Epithelial cell of proximal tubule (primary cell): ENCODE results near the gene SERPINA10. TPM values are rescaled to one million over a fixed set of nuclear protein-coding genes. Genes with fewer than 3 reads are reported as not detected.

Source experiments
- DNase-seq: peaks from one replicate; pipeline ENCODE4 v3.0.0-alpha.2; 2011; ENCODE audit warnings: low read depth
- H3K4me3 ChIP-seq: 2 replicates; pipeline ENCODE4 v1.5.1; 2011; ENCODE audit warnings: low read depth, mild to moderate bottlenecking, low read length
- CTCF ChIP-seq: conservative IDR thresholded peaks from 2 replicates; pipeline ENCODE4 v1.5.1; 2012; ENCODE audit warnings: low read depth, mild to moderate bottlenecking, low read length
- total RNA-seq: library from RNA; depleted of rRNA; stranded (reverse); fragments of >200 nt; gene quantifications from 2 replicates; pipeline ENCODE4 v1.2.3, GENCODE V29; 2015

Gene SERPINA10
- total RNA-seq, 1 donor from 2014 or later: not detected

GRCh38 chr14:94314890-94315289, 21.8 kb upstream of the SERPINA10 start:
- DNase-seq: no peak
- no peak overlapping the region for H3K4me3 ChIP-seq
- no peak for TF ChIP-seq CTCF

- H3K4me3 ChIP-seq: no peak overlapping the region
- no peak for TF ChIP-seq CTCF
- DNase-seq: no peak
Observed at GRCh38 chr14:94313991-94314655, 21.1 kb upstream of the SERPINA10 start.

DNA sequence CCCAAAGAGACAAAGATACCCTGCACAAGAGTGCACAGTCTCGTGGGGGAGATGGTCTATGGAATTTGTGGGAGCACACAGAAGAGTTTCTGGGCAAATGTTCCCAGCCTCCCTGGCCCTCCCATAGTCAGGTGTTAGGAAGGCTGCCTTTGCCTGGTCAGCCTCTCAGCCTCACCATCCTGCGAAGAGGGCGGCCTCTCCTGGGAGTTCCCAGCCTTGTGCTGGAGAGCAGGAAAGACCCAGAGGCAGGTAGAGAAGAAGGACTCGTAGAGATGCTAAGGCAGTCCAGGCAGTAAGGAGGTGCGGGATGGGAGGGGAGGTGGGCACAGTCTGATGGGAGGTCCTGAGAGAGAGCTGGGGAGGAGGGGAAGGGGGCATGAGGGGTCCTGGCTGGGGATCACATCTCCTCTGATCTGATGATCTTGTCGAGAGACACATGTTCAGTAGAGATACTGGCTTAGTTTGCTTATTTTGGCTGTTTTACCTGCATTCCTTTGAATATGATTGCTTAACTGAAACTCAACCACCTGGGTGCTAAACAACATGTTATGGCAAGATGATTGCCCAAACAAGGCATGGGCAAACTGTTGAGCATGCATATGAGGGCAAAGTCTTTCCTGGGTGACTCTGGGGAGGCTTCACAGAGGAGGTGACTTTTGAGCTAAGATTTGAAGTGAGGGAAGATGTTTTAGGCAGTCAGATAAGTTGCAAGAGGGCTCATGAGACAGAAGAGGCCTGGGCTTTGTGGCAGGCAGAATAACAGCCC, 19.6 kb upstream of the SERPINA10 start:
- no peak overlapping the region for H3K4me3 ChIP-seq

GRCh38 chr14:94310248-94310647, 17.2 kb upstream of the SERPINA10 start:
- no peak overlapping the region for H3K4me3 ChIP-seq
- DNase-seq: no peak
- no peak for TF ChIP-seq CTCF

More for the DNA sequence above, 19.6 kb upstream of the SERPINA10 start:
- TF ChIP-seq CTCF: no peak
- DNase-seq: no peak

DNA sequence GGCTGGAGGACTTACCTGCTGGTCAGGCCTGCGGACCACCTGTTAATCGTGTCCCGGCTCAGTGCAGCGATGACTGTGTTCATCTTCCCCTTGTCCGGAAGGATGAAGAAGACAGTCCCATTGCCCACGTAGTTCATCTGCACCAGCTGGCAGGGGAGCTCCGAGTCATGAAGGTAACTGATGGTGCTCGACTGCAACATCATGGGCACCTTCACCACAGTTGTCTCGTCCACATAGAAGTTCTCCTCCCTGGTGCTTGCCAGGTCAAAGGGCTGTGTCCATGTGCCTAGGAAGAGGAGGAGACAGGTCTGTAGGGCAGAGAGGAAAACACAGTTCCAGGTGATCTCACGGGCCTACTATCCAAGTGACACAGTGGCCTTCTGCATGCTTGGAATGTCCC, 16.7 kb upstream of the SERPINA10 start:
- H3K4me3 ChIP-seq: no peak overlapping the region
- DNase-seq: no peak
- TF ChIP-seq CTCF: no peak

DNA sequence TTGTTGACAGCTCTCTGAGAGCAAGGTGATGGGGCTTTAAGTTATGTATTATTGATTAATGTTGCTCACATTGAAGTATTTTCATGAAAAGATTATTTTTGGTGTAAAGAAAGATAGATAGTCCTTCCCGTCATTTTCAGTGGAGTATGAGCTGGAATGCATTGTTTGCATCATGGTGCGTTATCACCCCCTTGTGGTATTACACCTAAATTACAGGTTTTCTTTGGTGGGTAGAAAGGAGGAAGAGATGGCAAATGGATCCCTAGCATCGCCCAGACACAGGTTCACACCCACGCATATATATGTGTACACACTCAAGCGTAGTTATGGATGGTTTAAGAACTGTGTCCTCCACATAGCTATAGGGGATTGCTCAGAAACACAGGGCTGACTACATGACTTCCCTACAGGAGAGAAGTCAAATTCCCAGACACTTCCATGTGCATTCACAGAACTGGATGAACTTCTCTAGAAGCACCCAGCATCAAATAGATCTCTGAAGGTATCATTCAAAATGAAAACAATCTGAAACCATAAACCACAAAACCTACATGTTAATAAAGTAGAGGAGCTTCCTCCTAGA, 14.4 kb upstream of the SERPINA10 start:
- TF ChIP-seq CTCF: peak; percentile 53
- H3K4me3 ChIP-seq: no peak overlapping the region
- DNase-seq: no peak
